AG08395 (cell line): ENCODE measurements around the gene LAD1.

Source experiments
- DNase-seq: peaks from one replicate; pipeline ENCODE4 v3.0.0; 2012; ENCODE audit warnings: mixed read lengths, low spot score

Gene LAD1

DNA sequence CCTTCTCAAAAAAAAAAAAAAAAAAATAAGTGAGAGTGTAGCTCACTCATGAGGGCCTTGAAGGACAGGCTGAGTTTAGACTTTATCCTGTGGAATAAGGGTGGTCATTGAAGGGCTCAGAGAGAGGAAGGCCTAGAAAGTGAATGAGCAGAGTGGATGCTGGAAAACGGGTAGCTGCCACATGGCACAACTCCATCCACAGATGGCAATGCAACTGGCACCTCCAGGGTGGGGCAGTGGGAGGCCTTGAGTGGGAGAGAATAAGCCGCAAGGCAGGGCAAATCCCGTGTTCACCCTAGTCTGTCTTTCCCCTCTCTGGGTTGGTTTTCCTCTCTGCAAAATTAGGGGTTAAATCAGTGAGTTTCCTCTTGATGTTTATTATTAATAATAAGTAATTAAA lies 19.3 kb upstream of the LAD1 start:
- DNase-seq, result no peak

DNA sequence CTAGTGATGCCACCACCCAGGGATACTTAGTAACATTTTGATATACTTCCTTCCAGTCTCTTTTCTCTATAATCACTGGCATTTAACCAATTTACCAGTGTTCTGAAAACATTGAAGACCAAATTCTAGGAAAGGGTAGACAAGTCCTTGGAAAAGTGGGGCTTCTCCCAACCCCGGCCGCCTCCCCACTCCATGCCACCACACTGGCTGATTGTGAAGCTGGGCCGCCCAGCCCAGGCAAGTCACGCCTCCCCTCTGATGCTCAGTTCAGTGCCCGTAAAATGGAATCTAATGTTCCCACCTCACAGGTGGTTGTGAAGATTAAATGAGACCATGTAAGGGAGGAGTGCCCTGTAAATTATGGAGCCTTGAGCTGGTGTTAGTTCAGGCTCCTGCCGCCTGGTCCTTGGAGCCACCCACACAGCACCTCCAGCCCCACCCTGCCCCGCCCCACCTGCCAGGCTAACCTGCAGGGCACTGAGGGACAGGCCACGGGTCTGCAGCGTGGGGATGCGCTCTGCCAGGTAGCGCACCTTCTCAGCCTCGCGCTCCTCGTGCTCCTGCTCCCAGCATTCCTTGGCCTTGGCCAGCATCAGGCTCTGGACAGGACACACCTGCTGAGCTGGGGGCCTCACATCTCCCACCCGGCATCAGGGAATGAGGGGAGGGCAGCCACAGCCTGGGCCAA lies 15.1 kb upstream of the LAD1 start:
- no peak for DNase-seq

DNA sequence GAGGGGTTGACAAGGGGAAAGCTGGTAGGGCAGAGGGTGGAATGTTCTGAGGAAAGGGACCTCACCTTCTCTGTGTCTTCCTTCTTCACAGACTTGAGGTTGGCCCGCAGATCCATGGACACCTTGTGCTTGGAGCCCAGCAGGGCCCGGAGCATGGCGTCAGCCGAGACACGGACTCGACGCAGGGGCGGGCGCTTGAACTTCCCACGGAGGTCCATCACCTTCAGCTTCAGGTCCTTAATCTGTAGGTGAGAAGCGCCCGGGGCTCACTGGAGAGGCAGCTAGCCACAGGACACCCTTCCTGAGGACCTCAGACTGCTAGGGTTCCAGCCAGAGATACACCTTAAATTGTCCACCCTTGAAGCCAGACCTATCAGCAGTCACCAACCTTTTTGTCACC lies 12.2 kb upstream of the LAD1 start:
- DNase-seq, result no peak

DNA sequence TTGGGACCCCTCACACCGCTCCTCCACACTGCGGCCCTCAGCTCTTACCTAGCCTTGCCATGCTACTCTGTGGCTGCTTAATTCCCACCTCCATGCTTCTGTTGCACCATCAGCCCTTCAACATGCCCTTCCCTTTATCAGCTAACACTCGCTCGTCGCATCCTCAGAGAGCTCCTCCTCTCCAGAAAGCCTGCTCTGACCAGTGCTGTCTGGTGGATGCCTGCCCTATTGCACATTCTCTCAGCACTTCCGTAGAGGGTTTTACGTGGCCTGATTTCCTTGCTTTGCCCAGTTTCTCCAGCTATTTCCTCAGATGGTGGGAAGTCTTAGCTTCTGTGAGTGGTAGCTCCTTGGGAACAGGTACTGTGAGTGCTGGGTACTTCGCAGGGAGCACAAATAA lies 10.3 kb upstream of the LAD1 start:
- peak; percentile 21 for DNase-seq

DNA sequence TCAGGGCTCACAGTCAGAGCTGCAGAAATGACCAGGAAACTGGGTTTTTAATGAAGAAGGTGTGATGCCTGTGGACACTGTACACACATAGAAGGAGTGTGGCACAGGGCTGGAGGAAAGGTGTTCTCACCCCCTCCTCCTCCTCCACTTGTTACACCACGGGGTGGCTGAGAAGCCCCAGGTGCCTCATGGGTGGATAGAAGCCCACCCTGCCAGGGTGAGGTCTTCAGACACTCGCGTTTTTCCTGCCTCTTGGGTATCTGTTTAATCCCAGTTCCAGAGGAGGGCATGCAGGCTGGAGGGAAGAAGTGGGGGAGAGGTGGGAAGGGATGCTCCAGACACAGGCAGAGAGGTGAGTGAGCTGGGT lies 9.7 kb upstream of the LAD1 start:
- no peak for DNase-seq

DNA sequence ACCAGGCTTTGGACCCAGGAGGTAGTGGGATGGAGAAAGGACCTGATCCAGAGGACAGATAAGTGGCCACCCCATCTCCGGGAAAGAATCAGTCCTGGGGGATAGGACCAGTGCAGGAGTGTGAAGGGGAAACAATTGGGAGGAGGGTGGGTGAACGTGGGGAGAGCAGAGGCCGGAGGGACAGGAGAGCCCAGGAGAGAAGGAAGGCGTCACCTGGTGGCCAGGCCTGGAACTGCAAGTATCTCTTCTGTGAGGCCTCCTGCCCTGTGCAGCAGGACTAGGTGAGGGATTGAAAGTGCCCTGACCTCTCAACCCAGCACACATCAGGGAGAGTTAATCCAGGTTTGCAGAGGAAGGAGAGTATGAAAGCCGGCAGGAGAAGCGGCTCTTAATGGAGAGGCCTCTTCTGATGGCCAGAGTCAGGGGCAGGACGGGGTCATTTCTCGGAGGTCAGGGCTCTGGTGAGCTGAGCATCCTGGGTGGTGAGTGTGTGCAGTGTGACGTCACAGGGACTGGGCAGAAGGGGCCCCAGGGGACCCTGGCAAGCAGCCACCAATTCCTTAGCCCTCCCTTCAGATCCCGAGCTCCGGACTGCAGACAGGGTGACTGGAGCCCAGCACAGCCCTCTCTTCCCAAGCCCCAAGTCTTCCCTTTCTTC lies 9.2 kb upstream of the LAD1 start:
- peak; percentile 88 for DNase-seq

DNA sequence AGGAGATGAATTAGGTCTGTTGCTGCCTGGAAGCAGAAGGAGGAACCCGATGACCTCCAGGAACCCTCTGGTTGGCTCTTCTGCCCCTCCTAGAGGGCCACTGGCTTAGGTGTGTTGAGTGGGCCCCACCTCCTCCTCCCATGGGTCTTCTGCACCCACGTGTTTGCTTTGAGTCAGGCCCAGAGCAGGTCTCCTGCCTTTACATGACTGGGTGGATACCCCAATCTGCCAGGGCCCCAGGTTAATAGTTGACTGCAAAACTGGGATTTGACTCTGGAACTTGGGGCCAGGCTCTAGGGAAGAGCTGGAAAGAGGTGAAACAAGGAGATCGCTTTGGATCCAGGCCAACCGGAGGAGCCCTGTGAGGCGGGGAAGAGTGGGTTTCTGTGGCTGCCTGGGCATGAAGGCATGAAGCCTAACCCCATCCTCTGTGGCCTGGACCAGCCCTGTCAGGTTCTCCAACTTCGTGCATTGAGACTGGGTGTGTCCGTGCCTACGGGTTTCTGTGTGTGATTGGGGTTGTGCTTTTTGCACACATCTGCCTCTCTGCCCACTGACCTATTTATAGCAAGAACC lies 7.8 kb upstream of the LAD1 start:
- no peak for DNase-seq

DNA sequence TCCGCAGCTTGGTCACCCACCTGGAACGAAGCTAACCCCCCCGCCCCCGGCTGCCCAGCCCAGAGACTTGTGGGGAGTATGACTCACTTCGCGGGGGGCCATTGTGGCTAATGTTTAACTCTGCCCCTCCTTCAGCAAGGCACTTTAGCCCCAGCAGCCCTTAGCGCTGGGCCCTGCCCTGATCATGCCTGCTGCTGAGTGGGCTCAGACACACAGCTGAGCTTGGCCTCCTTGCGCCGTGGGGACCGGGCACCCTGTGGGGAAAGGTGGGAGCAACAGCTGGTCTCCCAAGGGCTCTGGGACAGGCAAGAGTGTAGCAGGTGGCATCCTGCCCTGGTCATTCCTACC lies 6.3 kb upstream of the LAD1 start:
- DNase-seq, result no peak

DNA sequence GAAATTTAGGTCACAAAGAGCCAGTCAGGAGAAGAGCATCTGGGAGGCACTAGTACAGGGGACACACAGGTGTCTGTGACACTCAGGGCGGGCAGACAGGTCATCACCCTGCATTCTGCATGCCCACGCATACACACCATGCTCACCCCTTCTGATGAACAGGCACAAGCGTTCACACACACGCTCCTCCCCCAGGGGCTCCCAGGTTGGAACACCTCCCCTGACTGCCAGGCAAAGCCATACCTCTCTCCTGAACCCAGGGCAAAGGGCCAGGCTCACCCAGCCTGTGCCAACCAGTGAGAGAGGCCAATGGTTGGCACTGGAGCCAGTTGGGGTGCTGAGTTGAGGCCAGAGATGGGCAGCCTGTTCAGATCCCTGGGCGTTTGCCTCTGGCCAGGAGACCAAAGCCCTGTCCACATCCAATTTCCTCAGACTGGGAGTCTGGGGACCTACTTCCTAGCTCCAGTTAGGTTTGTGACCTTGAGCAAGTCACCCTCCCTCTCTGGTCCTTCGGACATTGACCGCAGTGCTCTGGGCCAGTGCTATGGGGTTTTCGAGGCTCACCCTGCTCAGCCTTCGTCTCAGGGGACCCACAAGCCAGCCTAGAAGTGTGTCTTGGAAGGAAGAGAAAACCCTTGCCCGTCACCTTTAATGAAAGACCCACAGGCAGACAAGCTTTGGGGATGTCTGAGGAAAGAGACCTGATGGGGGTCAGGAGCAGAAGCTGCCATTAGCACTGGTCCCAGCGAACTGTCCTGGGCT lies 5.8 kb upstream of the LAD1 start:
- DNase-seq, result no peak

DNA sequence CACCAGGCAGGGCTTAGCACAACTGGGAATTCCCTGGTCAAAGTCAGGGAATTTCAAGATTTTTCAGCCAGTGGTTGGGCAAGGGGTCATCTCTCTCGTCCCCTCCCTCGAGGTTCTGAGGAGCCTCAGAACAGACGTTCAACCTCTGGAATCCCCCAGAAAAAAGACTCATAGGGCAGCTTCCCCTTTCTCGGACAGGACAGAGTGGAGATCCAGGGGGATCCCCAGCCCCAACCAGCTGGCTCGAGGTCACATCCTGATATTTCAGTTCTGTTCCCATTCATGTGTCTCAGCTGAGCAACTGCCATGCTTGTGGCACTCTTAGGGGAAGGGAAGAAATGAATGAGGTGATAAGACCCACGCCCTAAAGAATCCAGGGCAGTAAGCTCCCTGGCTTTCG lies 4.9 kb upstream of the LAD1 start:
- no peak for DNase-seq

DNA sequence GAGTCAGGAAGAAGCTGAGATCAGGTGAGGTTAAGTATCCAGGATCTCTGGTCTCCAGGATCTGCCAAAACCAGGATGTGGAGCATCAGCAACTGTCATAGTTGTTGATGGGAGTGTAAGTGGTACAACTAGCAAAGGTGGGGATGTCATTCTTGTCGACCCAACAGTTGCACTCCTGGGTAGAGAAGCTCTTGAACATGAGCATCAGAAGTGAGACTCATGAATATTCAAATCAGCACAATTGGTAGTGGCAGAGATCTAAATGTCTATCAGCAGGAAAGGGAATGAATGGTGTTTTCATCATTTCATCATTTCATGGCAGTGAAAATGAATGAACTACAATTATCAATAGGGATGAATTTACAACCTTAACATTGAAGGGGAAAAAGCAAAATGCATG lies 4.2 kb upstream of the LAD1 start:
- DNase-seq, result no peak

DNA sequence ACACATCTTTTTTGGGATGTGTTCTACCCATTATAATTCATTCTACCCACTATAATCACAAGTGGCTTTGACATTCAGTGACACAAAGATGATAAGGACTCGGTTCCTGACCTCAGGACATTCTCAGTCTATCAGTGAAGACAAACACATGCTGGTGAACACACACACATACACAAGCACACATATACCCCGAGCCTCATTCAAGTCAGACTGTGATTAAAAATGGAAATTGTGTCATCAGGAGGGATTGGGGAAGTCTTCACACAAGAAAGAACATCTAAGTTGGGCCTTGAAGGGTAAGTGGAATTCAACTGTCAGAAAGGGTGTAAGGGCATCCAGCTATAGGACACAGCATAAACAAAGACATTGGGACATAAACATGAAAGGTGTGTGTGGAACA lies 2.6 kb upstream of the LAD1 start:
- no peak for DNase-seq

DNA sequence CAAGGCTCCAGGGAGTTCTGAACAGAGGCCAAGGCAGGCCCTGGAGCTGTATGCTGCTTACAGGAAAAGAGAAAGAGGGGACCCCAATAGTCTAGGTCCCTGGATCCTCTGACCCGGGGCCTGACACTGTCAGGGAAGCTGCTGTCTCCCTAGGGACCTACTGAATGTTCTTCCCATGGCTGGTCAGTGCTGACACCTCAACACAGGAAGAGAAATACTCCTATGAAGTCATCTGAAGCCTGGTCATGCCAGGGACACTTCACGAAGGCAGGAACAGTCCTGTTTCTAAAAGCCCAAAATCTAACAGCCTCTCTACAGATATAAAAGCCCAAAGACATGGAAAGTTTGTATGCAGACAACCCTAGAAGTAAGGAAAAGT lies 1.7 kb upstream of the LAD1 start:
- no peak for DNase-seq

DNA sequence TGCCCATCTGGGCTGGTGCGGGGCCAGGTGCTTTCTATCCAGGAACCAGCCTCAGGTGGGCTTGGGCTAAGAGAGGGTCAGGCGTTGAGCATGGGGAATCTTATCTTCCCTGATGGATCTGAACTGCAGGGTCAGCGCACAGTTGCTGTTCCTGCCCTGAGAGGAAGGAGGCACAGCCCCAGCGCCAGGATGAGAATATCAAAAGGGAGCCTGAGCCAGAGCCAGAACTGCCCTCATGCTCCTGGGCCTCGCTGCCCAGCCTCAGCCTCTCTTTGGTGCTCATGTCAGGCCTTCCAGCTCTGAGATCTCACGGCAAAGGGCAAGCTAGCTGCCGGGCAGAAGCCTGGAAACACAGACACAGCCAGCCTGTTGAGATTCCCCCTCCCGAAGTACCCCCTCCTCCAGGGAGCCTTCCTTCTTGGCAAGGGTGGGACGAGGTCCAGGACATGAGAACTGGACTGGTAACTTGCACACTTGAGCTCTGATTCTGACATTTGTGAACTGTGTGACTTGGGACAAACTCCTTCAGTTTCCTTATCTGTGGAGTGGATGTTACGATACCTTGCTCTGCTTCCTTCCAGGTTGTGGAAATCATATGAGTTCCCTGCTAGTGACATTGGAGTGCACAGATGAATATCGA lies 1.2 kb upstream of the LAD1 start:
- no peak for DNase-seq

DNA sequence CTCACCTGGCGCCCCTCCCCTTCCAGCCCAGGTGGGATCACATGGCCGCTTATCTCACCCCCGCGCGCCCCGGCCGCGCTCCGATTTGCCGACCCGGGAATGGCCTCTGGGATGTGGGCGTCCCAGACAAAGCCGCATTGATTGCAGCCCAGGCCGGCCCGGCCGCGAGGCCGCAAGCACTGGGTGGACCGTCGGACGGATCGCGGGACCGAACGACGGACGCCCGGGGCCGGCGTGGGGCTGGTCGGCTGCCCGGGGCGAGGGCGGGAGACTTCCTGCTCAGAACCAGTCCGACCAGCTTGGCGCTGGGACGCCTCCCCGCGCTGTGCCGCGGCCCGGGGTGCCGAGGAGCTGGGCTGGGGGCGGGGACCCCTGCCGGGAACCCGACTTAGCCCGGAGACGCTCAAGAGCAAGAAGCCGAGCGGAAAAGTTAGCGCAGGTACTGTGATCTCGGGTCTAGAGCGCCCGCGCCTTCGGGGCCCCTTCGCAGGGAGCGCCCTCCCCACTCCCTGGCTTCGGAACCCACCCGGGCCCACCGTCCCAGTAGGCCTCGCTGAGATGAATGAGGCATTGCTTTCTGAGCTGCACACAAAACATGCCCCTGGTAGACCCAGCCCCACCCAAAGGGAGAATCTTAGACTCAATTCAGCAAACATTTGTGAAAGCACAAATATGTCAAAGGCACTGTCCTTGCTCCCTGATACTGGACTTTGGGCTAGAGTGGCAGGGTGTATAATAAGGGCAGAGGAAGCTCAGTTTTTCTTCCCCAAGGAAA lies 415 bp upstream of the LAD1 start:
- no peak for DNase-seq

DNA sequence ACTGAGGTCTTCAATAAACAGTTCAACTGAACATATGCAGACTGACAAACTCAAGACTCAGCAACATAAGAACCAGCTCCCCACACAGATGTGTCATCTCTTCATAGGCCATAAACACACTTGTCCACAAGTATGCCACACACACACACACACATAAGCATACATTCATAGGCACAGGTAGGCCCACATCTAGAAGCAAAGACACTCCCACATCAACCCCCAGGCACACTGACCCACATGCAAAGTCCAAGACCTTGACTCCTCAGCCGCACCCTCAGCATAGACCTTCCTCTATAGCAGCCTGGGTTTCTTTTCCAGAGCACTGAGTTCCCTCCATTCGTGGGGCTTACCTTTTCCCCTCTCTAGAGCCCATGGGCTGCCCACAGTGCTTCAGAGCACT lies 1.4 kb downstream of the LAD1 start:
- DNase-seq, result no peak

DNA sequence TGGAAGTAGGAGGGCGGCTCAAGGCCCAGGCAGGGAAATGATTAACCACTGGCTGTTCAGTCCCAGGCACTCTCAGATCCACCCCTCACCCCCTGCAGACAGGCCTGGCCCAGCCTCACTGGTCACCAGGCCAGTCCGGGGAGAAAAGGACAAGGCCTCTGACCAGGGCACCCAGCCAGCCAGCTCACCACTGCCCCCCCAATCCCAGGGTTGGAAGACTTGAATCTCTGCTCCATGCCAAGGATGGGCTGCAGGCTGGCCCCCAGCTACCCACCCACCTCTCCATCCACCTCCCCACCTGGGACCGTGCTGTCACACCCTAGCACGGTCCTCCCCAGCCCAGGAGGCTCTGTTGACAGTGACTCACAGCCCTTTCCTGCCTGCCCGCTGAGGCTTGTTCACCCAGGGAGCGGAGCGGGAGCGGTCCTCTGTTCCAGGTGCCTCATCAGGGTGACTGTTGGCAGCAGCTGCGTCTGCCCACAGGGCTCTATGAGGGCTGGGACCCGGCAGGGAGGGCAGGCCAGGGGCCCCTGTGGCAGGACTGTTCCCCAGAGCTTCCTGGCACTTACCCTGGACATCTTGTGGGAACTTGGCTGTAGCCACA lies 2.2 kb downstream of the LAD1 start:
- DNase-seq, result no peak

DNA sequence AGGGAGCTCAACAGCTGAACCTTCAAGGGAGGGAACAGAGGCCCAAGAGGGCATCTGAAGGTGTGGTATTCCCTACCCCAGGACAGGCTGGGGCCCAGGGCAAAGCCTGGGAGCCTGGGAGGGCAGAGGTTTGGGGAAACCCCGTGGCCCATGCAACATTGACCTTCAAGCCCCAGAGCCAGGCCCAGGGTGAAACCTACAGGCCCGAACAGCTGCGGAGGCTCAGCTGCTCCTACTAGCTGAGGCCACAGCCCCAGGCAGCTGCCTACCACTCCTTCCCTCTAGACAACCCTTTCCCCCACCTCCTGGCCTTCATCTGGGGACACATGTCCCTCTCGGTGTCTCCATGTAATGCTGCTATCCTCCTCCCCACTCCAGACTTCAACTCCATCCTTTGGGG lies 3.2 kb downstream of the LAD1 start:
- DNase-seq, result no peak

DNA sequence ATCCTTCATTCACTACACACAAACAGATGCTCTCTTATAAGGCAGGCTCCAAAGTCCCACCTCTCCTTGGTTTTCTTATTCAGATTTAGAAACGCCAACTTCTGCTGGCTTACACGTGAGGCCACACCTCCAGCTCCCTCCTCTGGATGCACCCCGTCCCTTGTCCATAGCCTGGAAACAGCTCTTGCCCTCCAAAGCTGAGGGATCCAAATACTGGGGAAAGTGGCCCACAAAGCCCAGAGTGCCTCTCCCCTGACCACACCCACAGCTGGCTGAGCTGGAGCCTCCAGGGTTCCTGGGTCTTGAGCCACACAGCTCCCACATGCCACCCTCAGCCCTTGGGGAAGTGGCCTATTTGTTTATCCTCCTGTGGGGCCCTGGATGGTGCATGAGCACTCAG lies 4.5 kb downstream of the LAD1 start:
- no peak for DNase-seq

DNA sequence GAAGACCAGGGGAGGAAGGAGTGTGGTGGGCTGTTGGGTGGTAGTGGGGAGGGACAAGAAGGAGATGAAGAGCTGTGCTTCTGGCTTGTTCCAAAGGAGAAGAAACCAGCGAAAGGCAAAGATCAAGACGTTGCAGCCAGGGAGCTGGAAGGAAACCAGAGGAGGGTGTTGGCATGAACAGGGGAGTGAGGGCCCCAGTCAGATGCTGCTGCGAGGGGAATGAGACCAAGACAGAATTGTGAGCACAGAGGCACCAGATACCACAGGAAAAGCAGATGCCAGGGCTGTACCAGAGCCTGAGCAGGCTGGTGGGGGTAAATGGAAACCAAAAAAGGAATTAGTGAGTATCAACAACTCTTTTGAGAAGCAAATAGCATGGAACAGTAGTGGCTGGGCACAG lies 6.0 kb downstream of the LAD1 start:
- no peak for DNase-seq

DNA sequence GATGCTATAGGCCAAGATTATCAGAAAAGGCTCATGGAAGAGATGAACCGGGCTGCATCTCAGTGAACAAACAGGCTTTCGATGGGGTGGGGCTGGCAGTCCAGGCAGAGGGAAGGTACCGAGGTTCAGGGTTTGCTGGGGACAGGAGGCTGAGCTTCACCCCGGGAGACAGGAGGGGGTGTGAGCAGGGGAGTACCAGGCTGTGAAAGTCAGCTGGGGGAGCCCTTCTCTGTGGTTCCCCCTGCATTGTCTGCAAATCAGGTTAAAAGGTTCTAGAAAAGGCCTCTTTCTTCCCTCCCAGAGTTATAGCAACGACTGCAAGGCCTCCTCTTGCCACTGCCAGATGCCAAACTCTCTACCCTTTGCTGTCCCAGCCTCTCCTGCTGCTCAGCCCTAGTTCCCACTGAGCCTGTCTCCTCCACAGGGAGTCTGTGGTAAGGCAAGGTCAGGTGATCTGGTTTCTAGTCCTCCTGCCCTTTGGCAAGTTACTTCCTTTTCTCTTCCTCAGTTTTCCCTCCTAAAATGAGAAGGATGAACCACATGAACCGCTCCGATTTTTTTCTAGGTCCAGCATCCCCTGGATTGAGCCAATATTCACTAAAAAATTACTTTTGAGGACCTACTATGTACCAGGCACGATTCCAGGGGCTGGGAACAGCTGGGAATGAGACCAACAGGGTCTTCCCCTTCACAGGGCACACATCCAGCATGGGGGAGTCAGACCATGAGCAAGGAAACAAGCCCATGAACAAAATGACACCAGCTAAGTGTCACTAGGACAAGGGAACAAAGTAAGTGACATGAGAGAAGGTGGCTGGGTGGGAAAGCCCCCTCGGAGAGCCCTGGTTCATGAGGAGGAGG lies 7.2 kb downstream of the LAD1 start:
- DNase-seq, result no peak
